Erythroblast (primary cell): Measurements from ENCODE around the gene IL17RE.

Experiments
- GATA1 ChIP-seq: IDR thresholded peaks from 2 replicates; pipeline ENCODE4 v1.6.1; 2011; ENCODE audit warnings: low read depth, mild to moderate bottlenecking, control low read depth, low read length, moderate library complexity
- POLR2A ChIP-seq: IDR thresholded peaks from 2 replicates; pipeline ENCODE4 v1.6.1; 2011; ENCODE audit warnings: mild to moderate bottlenecking, low read length

DNA sequence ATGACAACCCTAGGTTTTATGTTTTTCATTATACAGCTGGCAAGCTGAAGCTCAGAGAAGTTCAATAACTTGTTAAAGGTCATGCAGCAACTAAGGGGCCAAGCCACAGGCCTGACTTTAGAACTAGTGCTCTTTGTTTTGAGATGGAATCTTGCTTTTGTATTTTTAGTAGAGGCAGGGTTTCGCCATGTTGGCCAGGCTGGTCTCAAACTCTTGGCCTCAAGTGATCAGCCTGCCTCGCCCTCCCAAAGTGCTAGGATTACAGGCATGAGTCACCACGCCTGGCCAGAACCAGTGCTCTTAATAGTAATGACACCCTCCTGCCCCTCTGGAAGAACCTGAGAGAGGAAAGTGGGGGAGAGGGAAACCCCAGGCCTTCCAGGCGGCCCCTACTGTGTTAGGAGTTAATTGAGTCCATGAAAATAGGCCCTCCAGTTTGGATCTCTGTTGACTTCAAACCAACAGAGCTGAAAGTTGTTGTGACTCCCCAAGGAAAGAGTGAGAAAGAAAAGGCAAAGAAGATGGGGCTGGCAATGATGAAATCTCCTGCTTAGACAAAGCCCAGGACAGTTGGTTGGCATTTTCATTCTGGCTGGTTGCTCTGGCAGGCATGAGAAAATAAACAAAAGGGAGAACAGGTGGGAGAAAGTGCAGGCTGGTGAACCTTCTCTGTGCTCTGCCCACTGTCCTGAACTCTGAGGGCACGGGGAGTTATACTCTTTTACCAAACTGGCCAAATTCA is 53.1 kb downstream of the IL17RE start:
- TF ChIP-seq POLR2A = no peak
- no peak for TF ChIP-seq GATA1
